GM23338 (cell line): ENCODE data around the gene SETX. TPM values are rescaled to one million over a fixed set of nuclear protein-coding genes. Genes with fewer than 3 reads are reported as not detected.

Experiments used
- ATAC-seq: fragments of 200-7000 bp; cut with Tn5 transposase; 3 replicates; pipeline ENCODE4 v1.9.1; 2020
- DNase-seq: peaks from one replicate; pipeline ENCODE4 v3.0.0-alpha.2; 2015; ENCODE audit warnings: low spot score
- H2AFZ ChIP-seq: fragments of 200-600 bp; sonication (generic); 2 replicates; pipeline ENCODE4 v1.8.0; 2016; ENCODE audit warnings: antibody characterized with exemption, mild to moderate bottlenecking, moderate library complexity
- H3F3A ChIP-seq: fragments of 200-600 bp; sonication (generic); replicated peaks from 2 replicates; pipeline ENCODE4 v1.8.0; 2017; ENCODE audit warnings: antibody characterized with exemption, mixed run types, low read depth
- H3K27ac ChIP-seq: fragments of 200-600 bp; sonication (generic); 2 replicates; pipeline ENCODE4 v1.6.1; 2016; ENCODE audit warnings: low read depth
- H3K27me3 ChIP-seq: fragments of 200-600 bp; sonication (generic); 2 replicates; pipeline ENCODE4 v1.8.0; 2016; ENCODE audit warnings: mild to moderate bottlenecking, mixed run types, moderate library complexity; ENCODE audit not compliant: insufficient read depth
- H3K36me3 ChIP-seq: fragments of 200-600 bp; sonication (generic); 2 replicates; pipeline ENCODE4 v1.8.0; 2016; ENCODE audit warnings: mild to moderate bottlenecking; ENCODE audit not compliant: insufficient read depth
- H3K4me1 ChIP-seq: fragments of 200-600 bp; sonication (generic); 2 replicates; pipeline ENCODE4 v1.8.0; 2016; ENCODE audit warnings: mild to moderate bottlenecking, moderate library complexity; ENCODE audit not compliant: insufficient read depth
- H3K4me2 ChIP-seq: fragments of 200-600 bp; sonication (generic); 2 replicates; pipeline ENCODE4 v1.7.1; 2017; ENCODE audit warnings: mixed run types
- H3K4me3 ChIP-seq: fragments of 200-600 bp; sonication (generic); 2 replicates; pipeline ENCODE4 v1.6.1; 2016; ENCODE audit warnings: mixed run types
- H3K79me2 ChIP-seq: fragments of 200-600 bp; sonication (generic); replicated peaks from 2 replicates; pipeline ENCODE4 v1.8.0; 2017; ENCODE audit warnings: mild to moderate bottlenecking; ENCODE audit not compliant: insufficient read depth
- H3K9me2 ChIP-seq: fragments of 200-600 bp; sonication (generic); 2 replicates; pipeline ENCODE4 v1.8.0; 2017; ENCODE audit not compliant: insufficient read depth
- H4K20me1 ChIP-seq: fragments of 200-600 bp; sonication (generic); replicated peaks from 2 replicates; pipeline ENCODE4 v1.8.0; 2017; ENCODE audit warnings: mild to moderate bottlenecking; ENCODE audit not compliant: insufficient read depth
- H3K27ac Mint-ChIP-seq: 2 replicates; pipeline ENCODE4 v1.8.0; 2020; ENCODE audit warnings: inconsistent platforms, mild to moderate bottlenecking, moderate library complexity, mixed read lengths
- H3K27me3 Mint-ChIP-seq: 3 replicates; pipeline ENCODE4 v1.8.0; 2022; ENCODE audit warnings: low read depth, mild to moderate bottlenecking, moderate library complexity, mixed read lengths, inconsistent platforms; ENCODE audit not compliant: insufficient read depth, poor library complexity
- H3K36me3 Mint-ChIP-seq: 3 replicates; pipeline ENCODE4 v1.8.0; 2021; ENCODE audit warnings: low read depth, mild to moderate bottlenecking, inconsistent platforms, moderate library complexity, mixed read lengths
- H3K4me1 Mint-ChIP-seq: 3 replicates; pipeline ENCODE4 v1.8.0; 2020; ENCODE audit warnings: mild to moderate bottlenecking, inconsistent platforms, mixed read lengths
- H3K4me3 Mint-ChIP-seq: 3 replicates; pipeline ENCODE4 v1.8.0; 2021; ENCODE audit warnings: moderate library complexity, mild to moderate bottlenecking, inconsistent platforms, mixed read lengths
- H3K9me3 Mint-ChIP-seq: 3 replicates; pipeline ENCODE4 v1.8.0; 2020; ENCODE audit warnings: moderate library complexity, mild to moderate bottlenecking, inconsistent platforms, mixed read lengths
- EZH2 ChIP-seq: fragments of 200-600 bp; sonication (generic); IDR thresholded peaks from one replicate; pipeline ENCODE4 v1.8.0; 2017; ENCODE audit warnings: antibody characterized with exemption, mild to moderate bottlenecking, low read depth; ENCODE audit not compliant: unreplicated experiment
- EZH2phosphoT487 ChIP-seq: fragments of 200-600 bp; sonication (generic); IDR thresholded peaks from one replicate; pipeline ENCODE4 v1.8.1; 2018; ENCODE audit warnings: antibody characterized with exemption; ENCODE audit not compliant: unreplicated experiment
- JUNB ChIP-seq: IDR thresholded peaks from one replicate; pipeline ENCODE4 v1.6.1; 2016; ENCODE audit warnings: antibody characterized with exemption; ENCODE audit not compliant: unreplicated experiment
- NANOG ChIP-seq: IDR thresholded peaks from 2 replicates; pipeline ENCODE4 v1.6.1; 2016; ENCODE audit warnings: antibody characterized with exemption, borderline replicate concordance
- STAT1 ChIP-seq: IDR thresholded peaks from one replicate; pipeline ENCODE4 v1.6.1; 2016; ENCODE audit warnings: antibody characterized with exemption; ENCODE audit not compliant: unreplicated experiment
- ZNF114 ChIP-seq: fragments of 250-450 bp; sonication (Bioruptor Pico); IDR thresholded peaks from 2 replicates; pipeline ENCODE4 v1.5.0; 2020; ENCODE audit warnings: mild to moderate bottlenecking, moderate library complexity
- ZNF331 ChIP-seq: fragments of 250-450 bp; sonication (Bioruptor Pico); IDR thresholded peaks from 2 replicates; pipeline ENCODE4 v1.5.0; 2020; ENCODE audit warnings: low read depth, mild to moderate bottlenecking, moderate library complexity
- ZNF462 ChIP-seq: fragments of 250-450 bp; sonication (Bioruptor Pico); IDR thresholded peaks from 2 replicates; pipeline ENCODE4 v1.5.0; 2020; ENCODE audit warnings: mild to moderate bottlenecking, moderate library complexity
- polyA plus RNA-seq: library from polyadenylated mRNA; unstranded; fragments of >200 nt; fragmentation: Nextera tagmentation; extraction: Ambion mirVana; gene quantifications from 2 replicates; pipeline ENCODE4 v1.2.1, GENCODE V29; 2016
- total RNA-seq: library from RNA; depleted of rRNA; stranded (reverse); fragments of >200 nt; shearing (Covaris generic); gene quantifications from 2 replicates; pipeline ENCODE4 v1.2.3, GENCODE V29; 2014

SETX gene
- total and polyA plus RNA-seq, 2 experiments from 2014 or later: 17.5 to 49.9 TPM

GRCh38 chr9:132287256-132287760 is 67.5 kb downstream of the SETX start:
- H4K20me1 ChIP-seq: peaks cover 22% of the 10 kb centered on the region
- H2AFZ ChIP-seq: no peak overlapping the region
- no peak overlapping the region for H3K4me3 ChIP-seq
- H3K4me1 Mint-ChIP-seq: no peaks in the 10 kb centered on the region; the same call in 2 of the 3 replicates
- H3F3A ChIP-seq: 0 out of 2 replicates have a peak, but pooled peaks cover 2% of the 10 kb centered on the region
- H3K4me3 Mint-ChIP-seq: no peak overlapping the region
- no peaks in the 10 kb centered on the region for H3K4me1 ChIP-seq
- TF ChIP-seq ZNF331 (CRISPR knock-in tag) (no peak), ZNF462 (CRISPR knock-in tag) (no peak), EZH2 (no peak), ZNF114 (CRISPR knock-in tag) (no peak), STAT1 (no peak), JUNB (no peak)
- peaks cover 47% of the 10 kb centered on the region for H3K36me3 Mint-ChIP-seq
- no peak overlapping the region for H3K27ac Mint-ChIP-seq
- no peaks in the 10 kb centered on the region for H3K9me3 Mint-ChIP-seq
- H3K27me3 Mint-ChIP-seq: peaks cover 2% of the 10 kb centered on the region
- peaks cover 46% of the 10 kb centered on the region for H3K36me3 ChIP-seq
- no peaks in the 10 kb centered on the region for H3K9me2 ChIP-seq
- DNase-seq (no peak), ATAC-seq (no peak)
- no peaks in the 10 kb centered on the region for H3K27me3 ChIP-seq
- H3K79me2 ChIP-seq: peaks cover 2% of the 10 kb centered on the region; the same call in 1 of the 2 replicates
- H3K27ac ChIP-seq: no peak overlapping the region
- no peak overlapping the region for H3K4me2 ChIP-seq

GRCh38 chr9:132283863-132284262 is 70.9 kb downstream of the SETX start:
- H4K20me1 ChIP-seq: peaks cover 7% of the 10 kb centered on the region
- TF ChIP-seq EZH2phosphoT487 (no peak), NANOG (no peak)

More at GRCh38 chr9:132283863-132284262, 70.9 kb downstream of the SETX start:
- Histone ChIP-seq H3K36me3 (peaks cover 66% of the 10 kb centered on the region), H3K79me2 (no peaks in the 10 kb centered on the region), H3K4me2 (no peak overlapping the region), H3K27me3 (no peaks in the 10 kb centered on the region), H3K4me3 (no peak overlapping the region), H2AFZ (no peak overlapping the region), H3F3A (0 out of 2 replicates have a peak, but pooled peaks cover 2% of the 10 kb centered on the region), H3K9me2 (no peaks in the 10 kb centered on the region), H3K27ac (no peak overlapping the region), H3K4me1 (no peaks in the 10 kb centered on the region)
- Mint-ChIP-seq H3K27me3 (peaks cover 2% of the 10 kb centered on the region), H3K4me3 (no peak overlapping the region), H3K4me1 (no peaks in the 10 kb centered on the region), H3K36me3 (peaks cover 67% of the 10 kb centered on the region), H3K9me3 (no peaks in the 10 kb centered on the region), H3K27ac (no peak overlapping the region)
- ATAC-seq (no peak), DNase-seq (no peak)
